HG03039 (cell line): ENCODE measurements around the gene OR6C3.
"Not testable (repeated sequence)": the region's sequence is repeated elsewhere in the genome, so short reads cannot be mapped to it uniquely, and the experiment has no call there.

Experiments
- ATAC-seq: cut with Tn5 transposase; IDR thresholded peaks from one replicate; pipeline ENCODE4 v1.9.1; 2021; ENCODE audit warnings: mild to moderate bottlenecking, moderate library complexity; ENCODE audit not compliant: unreplicated experiment

Gene OR6C3

GRCh38 chr12:55330446-55330845 is at the start of gene OR6C3:
Gene OR6C3 (plus strand): TSS chr12:55330746. CDS start chr12:55331701, 955 bp downstream.
- no peak for ATAC-seq

- no peak for ATAC-seq
Measured at GRCh38 chr12:55280991-55281390, 49.6 kb upstream of the OR6C3 start.

GRCh38 chr12:55289999-55290398 is 40.5 kb upstream of the OR6C3 start:
- ATAC-seq, result no peak

GRCh38 chr12:55296469-55296868 is 34.1 kb upstream of the OR6C3 start, which contains the start of gene OR6C6:
Gene OR6C6 (minus strand): TSS chr12:55296569. CDS start chr12:55295232, 1,337 bp downstream.
- ATAC-seq, result no peak

GRCh38 chr12:55314043-55314442 is 16.5 kb upstream of the OR6C3 start, which contains the start of gene OR6C1:
Gene OR6C1 (plus strand): TSS chr12:55314343. CDS start chr12:55320600, 6,257 bp downstream.
- no peak for ATAC-seq

- ATAC-seq, result no peak
Measured at GRCh38 chr12:55320201-55320600, 10.3 kb upstream of the OR6C3 start.

GRCh38 chr12:55325801-55326200 is 4.7 kb upstream of the OR6C3 start:
- not testable (repeated sequence) for ATAC-seq

- ATAC-seq, result no peak
Measured at GRCh38 chr12:55336002-55336401, 5.5 kb downstream of the OR6C3 start.

- not testable (repeated sequence) for ATAC-seq
Measured at GRCh38 chr12:55355338-55355737, 24.8 kb downstream of the OR6C3 start.

GRCh38 chr12:55362675-55363074 is 32.1 kb downstream of the OR6C3 start, which contains the start of gene OR6C75:
Gene OR6C75 (plus strand): TSS chr12:55362975. CDS start chr12:55365111, 2,136 bp downstream.
- ATAC-seq, result no peak

GRCh38 chr12:55365086-55365485 is 34.5 kb downstream of the OR6C3 start:
- no peak for ATAC-seq

- ATAC-seq, result no peak
Measured at GRCh38 chr12:55372521-55372920, 42.0 kb downstream of the OR6C3 start.
